Activated naive CD8-positive, alpha-beta T cell treated with anti-CD3 and anti-CD28 coated beads, Interleukin-2, amount 10 ng/mL, durations not matched to agents 7 days and 5 days (primary cell): Measurements from ENCODE around the gene NRXN3. TPM values are rescaled to one million over a fixed set of nuclear protein-coding genes. Genes with fewer than 3 reads are reported as not detected.
"Not testable (repeated sequence)": the region's sequence is repeated elsewhere in the genome, so short reads cannot be mapped to it uniquely, and the experiment has no call there.

ENCODE experiments used
- ATAC-seq: fragments of 150-1000 bp; cut with Tn5 transposase; one replicate; pipeline ENCODE4 v1.10.0; 2021; ENCODE audit warnings: low read depth, moderate library complexity
- POLR2A ChIA-PET: fragments of 350-600 bp; sonication (Branson Sonifier 250); formaldehyde crosslinking; loops from one replicate; lab custom pipeline; 2021; ENCODE audit warnings: antibody characterized with exemption; lab: Charles Lee
- DNase-seq: peaks from one replicate; pipeline ENCODE4 v3.0.0; 2021
- H3K27ac Mint-ChIP-seq: one replicate; pipeline ENCODE4 v1.8.0; 2022; ENCODE audit warnings: mild to moderate bottlenecking, mixed read lengths
- H3K27me3 Mint-ChIP-seq: one replicate; pipeline ENCODE4 v1.8.0; 2022; ENCODE audit warnings: mild to moderate bottlenecking, moderate library complexity, mixed read lengths
- H3K36me3 Mint-ChIP-seq: one replicate; pipeline ENCODE4 v1.8.0; 2021; ENCODE audit warnings: mild to moderate bottlenecking, mixed read lengths
- H3K4me1 Mint-ChIP-seq: one replicate; pipeline ENCODE4 v1.8.0; 2021; ENCODE audit warnings: mixed read lengths
- H3K4me3 Mint-ChIP-seq: one replicate; pipeline ENCODE4 v1.8.0; 2022; ENCODE audit warnings: mild to moderate bottlenecking, moderate library complexity, mixed read lengths
- H3K9me3 Mint-ChIP-seq: one replicate; pipeline ENCODE4 v1.8.0; 2021; ENCODE audit warnings: mixed read lengths
- total RNA-seq, 2 experiments: library from RNA; stranded (reverse); gene quantifications; one replicate each; pipeline ENCODE4 v1.2.3, GENCODE V29; 2021

The NRXN3 gene
- total RNA-seq, 2 experiments from 2014 or later: not detected

GRCh38 chr14:79730953-79731352, 1560.8 kb downstream of the NRXN3 start:
- H3K27ac Mint-ChIP-seq: no peak overlapping the region
- peaks cover 1% of the 10 kb centered on the region for H3K4me1 Mint-ChIP-seq
- no peaks in the 10 kb centered on the region for H3K36me3 Mint-ChIP-seq
- H3K27me3 Mint-ChIP-seq: no peaks in the 10 kb centered on the region
- POLR2A ChIA-PET: no interaction called here
- no peaks in the 10 kb centered on the region for H3K9me3 Mint-ChIP-seq
- no peak overlapping the region for H3K4me3 Mint-ChIP-seq
- DNase-seq (no peak), ATAC-seq (no peak)

- ATAC-seq: no peak
- DNase-seq: no peak
- Mint-ChIP-seq H3K27ac (no peak overlapping the region), H3K36me3 (no peaks in the 10 kb centered on the region), H3K27me3 (no peaks in the 10 kb centered on the region), H3K9me3 (peaks cover 5% of the 10 kb centered on the region), H3K4me1 (peaks cover 1% of the 10 kb centered on the region), H3K4me3 (no peak overlapping the region)
- POLR2A ChIA-PET: no interaction called here
Measured at GRCh38 chr14:79732911-79733655, 1562.9 kb downstream of the NRXN3 start.

- POLR2A ChIA-PET: no interaction called here
- H3K9me3 Mint-ChIP-seq: peaks cover 5% of the 10 kb centered on the region
- no peaks in the 10 kb centered on the region for H3K36me3 Mint-ChIP-seq
- no peaks in the 10 kb centered on the region for H3K27me3 Mint-ChIP-seq
- DNase-seq: no peak
- ATAC-seq: no peak
- H3K4me3 Mint-ChIP-seq: no peak overlapping the region
- peaks cover 1% of the 10 kb centered on the region for H3K4me1 Mint-ChIP-seq
- no peak overlapping the region for H3K27ac Mint-ChIP-seq
Measured at GRCh38 chr14:79734151-79734550, 1564.0 kb downstream of the NRXN3 start.

- H3K4me3 Mint-ChIP-seq: no peak overlapping the region
- POLR2A ChIA-PET: no interaction called here
- H3K27me3 Mint-ChIP-seq: no peaks in the 10 kb centered on the region
- H3K27ac Mint-ChIP-seq: no peak overlapping the region
- H3K36me3 Mint-ChIP-seq: no peaks in the 10 kb centered on the region
- H3K4me1 Mint-ChIP-seq: peaks cover 1% of the 10 kb centered on the region
- H3K9me3 Mint-ChIP-seq: peaks cover 5% of the 10 kb centered on the region
- ATAC-seq (no peak), DNase-seq (no peak)
Measured at GRCh38 chr14:79734656-79735055, 1564.5 kb downstream of the NRXN3 start.

- peaks cover 6% of the 10 kb centered on the region for H3K9me3 Mint-ChIP-seq
Measured at GRCh38 chr14:79735121-79735520, 1564.9 kb downstream of the NRXN3 start.

GRCh38 chr14:79740066-79740601, 1570.0 kb downstream of the NRXN3 start:
- no peaks in the 10 kb centered on the region for H3K36me3 Mint-ChIP-seq
- no peak for ATAC-seq
- peaks cover 10% of the 10 kb centered on the region for H3K9me3 Mint-ChIP-seq
- DNase-seq: no peak
- POLR2A ChIA-PET: no interaction called here
- no peak overlapping the region for H3K4me3 Mint-ChIP-seq
- H3K4me1 Mint-ChIP-seq: no peaks in the 10 kb centered on the region
- H3K27me3 Mint-ChIP-seq: no peaks in the 10 kb centered on the region
- no peak overlapping the region for H3K27ac Mint-ChIP-seq

More at GRCh38 chr14:79735121-79735520, 1564.9 kb downstream of the NRXN3 start:
- no peaks in the 10 kb centered on the region for H3K36me3 Mint-ChIP-seq
- no peaks in the 10 kb centered on the region for H3K4me1 Mint-ChIP-seq
- ATAC-seq (no peak), DNase-seq (no peak)
- POLR2A ChIA-PET: no interaction called here
- H3K4me3 Mint-ChIP-seq: no peak overlapping the region
- no peak overlapping the region for H3K27ac Mint-ChIP-seq
- H3K27me3 Mint-ChIP-seq: no peaks in the 10 kb centered on the region

- ATAC-seq (no peak), DNase-seq (no peak)
- POLR2A ChIA-PET: no interaction called here
- H3K27ac Mint-ChIP-seq: no peak overlapping the region
- no peaks in the 10 kb centered on the region for H3K4me1 Mint-ChIP-seq
- H3K4me3 Mint-ChIP-seq: no peak overlapping the region
- no peaks in the 10 kb centered on the region for H3K27me3 Mint-ChIP-seq
- H3K36me3 Mint-ChIP-seq: no peaks in the 10 kb centered on the region
- peaks cover 4% of the 10 kb centered on the region for H3K9me3 Mint-ChIP-seq
Measured at GRCh38 chr14:79742142-79742541, 1572.0 kb downstream of the NRXN3 start.

GRCh38 chr14:79745046-79745445, 1574.9 kb downstream of the NRXN3 start:
- POLR2A ChIA-PET: no interaction called here
- Mint-ChIP-seq H3K4me1 (no peaks in the 10 kb centered on the region), H3K27ac (no peak overlapping the region), H3K9me3 (peaks cover 4% of the 10 kb centered on the region), H3K4me3 (no peak overlapping the region), H3K27me3 (no peaks in the 10 kb centered on the region), H3K36me3 (no peaks in the 10 kb centered on the region)
- ATAC-seq (no peak), DNase-seq (no peak)

GRCh38 chr14:79749065-79749464, 1578.9 kb downstream of the NRXN3 start:
- no peaks in the 10 kb centered on the region for H3K27me3 Mint-ChIP-seq
- no peaks in the 10 kb centered on the region for H3K4me1 Mint-ChIP-seq
- DNase-seq: no peak
- H3K9me3 Mint-ChIP-seq: no peaks in the 10 kb centered on the region
- no peaks in the 10 kb centered on the region for H3K36me3 Mint-ChIP-seq
- H3K27ac Mint-ChIP-seq: no peak overlapping the region
- POLR2A ChIA-PET: no interaction called here
- no peak for ATAC-seq
- no peak overlapping the region for H3K4me3 Mint-ChIP-seq

- Mint-ChIP-seq H3K27ac (no peak overlapping the region), H3K4me1 (no peaks in the 10 kb centered on the region), H3K27me3 (no peaks in the 10 kb centered on the region), H3K9me3 (peaks cover 5% of the 10 kb centered on the region), H3K4me3 (no peak overlapping the region), H3K36me3 (no peaks in the 10 kb centered on the region)
- ATAC-seq: no peak
- DNase-seq: no peak
- POLR2A ChIA-PET: no interaction called here
Measured at GRCh38 chr14:79758985-79759384, 1588.8 kb downstream of the NRXN3 start.

- no peak for DNase-seq
- Mint-ChIP-seq H3K4me1 (no peaks in the 10 kb centered on the region), H3K4me3 (no peak overlapping the region), H3K27me3 (no peaks in the 10 kb centered on the region), H3K9me3 (peaks cover 5% of the 10 kb centered on the region), H3K27ac (no peak overlapping the region), H3K36me3 (no peaks in the 10 kb centered on the region)
- no peak for ATAC-seq
- POLR2A ChIA-PET: no interaction called here
Measured at GRCh38 chr14:79764323-79764722, 1594.2 kb downstream of the NRXN3 start.

- no peaks in the 10 kb centered on the region for H3K4me1 Mint-ChIP-seq
- POLR2A ChIA-PET: no interaction called here
- H3K27me3 Mint-ChIP-seq: no peaks in the 10 kb centered on the region
- H3K9me3 Mint-ChIP-seq: peaks cover 8% of the 10 kb centered on the region
- no peak overlapping the region for H3K4me3 Mint-ChIP-seq
- no peak for DNase-seq
- no peaks in the 10 kb centered on the region for H3K36me3 Mint-ChIP-seq
- ATAC-seq: no peak
- no peak overlapping the region for H3K27ac Mint-ChIP-seq
Measured at GRCh38 chr14:79766511-79766910, 1596.3 kb downstream of the NRXN3 start.

- ATAC-seq (no peak), DNase-seq (no peak)
- Mint-ChIP-seq H3K27ac (no peak overlapping the region), H3K4me3 (no peak overlapping the region), H3K4me1 (no peaks in the 10 kb centered on the region), H3K36me3 (no peaks in the 10 kb centered on the region), H3K9me3 (peaks cover 8% of the 10 kb centered on the region), H3K27me3 (no peaks in the 10 kb centered on the region)
- POLR2A ChIA-PET: no interaction called here
Measured at GRCh38 chr14:79767251-79767650, 1597.1 kb downstream of the NRXN3 start.

GRCh38 chr14:79767721-79768120, 1597.5 kb downstream of the NRXN3 start:
- H3K36me3 Mint-ChIP-seq: not testable (repeated sequence)

More at GRCh38 chr14:79767721-79768120, 1597.5 kb downstream of the NRXN3 start:
- H3K4me3 Mint-ChIP-seq, H3K27me3 Mint-ChIP-seq, H3K27ac Mint-ChIP-seq, POLR2A ChIA-PET, H3K9me3 Mint-ChIP-seq, ATAC-seq, H3K4me1 Mint-ChIP-seq, DNase-seq: not testable (repeated sequence)
